ENCODE results near the gene KCNN3.

KCNN3 gene

GRCh38 chr1:154767315-154768240 lies 102.5 kb downstream of the KCNN3 start:
- DNase-seq = no peak

GRCh38 chr1:154765970-154766369 lies 104.1 kb downstream of the KCNN3 start:
- peak; percentile 80 for DNase-seq

DNA sequence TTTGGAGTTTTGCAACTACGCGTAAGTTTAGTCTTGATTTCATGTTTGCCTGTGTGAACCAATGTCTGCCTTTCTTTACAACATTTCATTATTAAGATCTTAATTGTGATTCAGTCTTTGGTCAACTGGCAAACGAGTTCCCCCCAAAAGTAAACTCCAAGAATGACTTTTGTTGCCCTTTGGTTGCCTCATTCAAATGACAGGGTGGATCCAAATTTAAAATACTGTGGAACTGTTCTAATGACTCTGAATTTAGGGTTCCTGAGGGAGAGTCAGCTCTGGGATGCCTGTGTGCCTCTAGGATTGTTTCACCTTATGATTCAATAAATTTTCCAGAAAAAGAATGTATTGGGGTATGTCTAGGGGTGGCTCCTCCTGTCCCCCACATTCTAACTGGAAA lies 105.3 kb downstream of the KCNN3 start:
- no peak for DNase-seq

DNA sequence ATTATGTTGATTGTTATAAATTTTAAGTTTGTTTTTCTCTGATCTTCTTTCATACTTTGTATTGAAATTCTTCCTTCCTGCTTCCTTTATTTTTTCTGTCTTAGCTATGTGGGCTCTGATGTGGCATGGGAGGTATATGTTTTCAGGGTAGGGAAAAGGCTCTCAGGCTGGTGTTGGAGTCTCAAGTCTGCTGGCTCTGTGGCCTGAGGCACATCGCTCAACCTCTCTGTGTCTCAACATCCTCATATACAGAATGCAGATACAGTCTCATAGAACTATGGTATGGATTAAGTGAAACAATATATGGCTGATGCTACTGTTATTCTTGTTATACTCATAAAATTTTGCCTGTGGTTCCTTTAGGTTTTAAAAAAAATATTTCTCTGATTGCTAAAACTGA lies 105.9 kb downstream of the KCNN3 start:
- no peak for DNase-seq

DNA sequence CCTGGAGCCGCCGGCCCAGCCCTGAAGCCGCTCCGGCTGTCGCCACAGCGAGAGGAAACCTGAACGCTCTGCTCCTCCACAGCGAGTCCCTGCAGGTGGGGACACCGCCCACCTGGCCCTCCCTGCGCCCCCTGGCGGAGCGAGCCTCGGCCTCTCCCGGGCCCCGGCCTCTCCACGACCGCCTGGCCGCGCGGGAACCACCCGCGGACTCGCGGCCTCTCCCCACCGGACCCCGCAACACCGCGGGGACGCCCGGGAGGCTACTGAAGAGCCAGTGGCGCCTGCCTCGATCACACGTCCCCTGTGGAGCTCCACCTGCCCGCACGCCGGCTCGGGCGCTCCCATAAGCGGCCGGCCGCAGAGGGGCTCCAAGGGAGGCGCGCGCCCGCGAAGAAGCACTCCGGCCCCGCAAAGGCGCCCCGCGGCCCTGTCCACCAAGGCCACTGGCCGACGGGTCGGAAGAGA lies 109.6 kb downstream of the KCNN3 start:
- DNase-seq = peak; percentile 75

- DNase-seq = no peak
These were observed 110.3 kb downstream of the KCNN3 start for GRCh38 chr1:154759793-154760192.

DNA sequence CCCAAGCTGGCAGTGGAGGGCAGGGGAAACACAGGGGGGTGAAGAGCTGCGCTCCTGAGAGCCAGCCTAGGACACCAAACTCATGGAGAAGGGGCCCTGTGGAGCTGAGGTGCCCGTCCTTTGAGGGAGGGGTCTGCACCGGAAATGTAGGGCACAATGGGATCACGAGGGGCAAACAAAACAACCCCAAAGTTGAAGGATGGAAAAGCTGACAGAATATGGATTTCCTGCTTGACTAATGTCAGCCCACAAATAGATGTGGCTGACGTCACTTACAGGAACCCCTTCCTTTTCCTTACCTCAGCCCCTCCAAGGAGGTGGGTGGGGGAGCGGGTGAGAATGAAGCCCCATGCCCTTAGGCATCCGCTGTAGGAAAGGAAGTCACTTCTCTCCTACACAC lies 110.9 kb downstream of the KCNN3 start:
- DNase-seq = no peak

- no peak for DNase-seq
These were observed 111.7 kb downstream of the KCNN3 start for GRCh38 chr1:154758346-154758745.

GRCh38 chr1:154756793-154757548 lies 113.1 kb downstream of the KCNN3 start:
- no peak for DNase-seq

DNA sequence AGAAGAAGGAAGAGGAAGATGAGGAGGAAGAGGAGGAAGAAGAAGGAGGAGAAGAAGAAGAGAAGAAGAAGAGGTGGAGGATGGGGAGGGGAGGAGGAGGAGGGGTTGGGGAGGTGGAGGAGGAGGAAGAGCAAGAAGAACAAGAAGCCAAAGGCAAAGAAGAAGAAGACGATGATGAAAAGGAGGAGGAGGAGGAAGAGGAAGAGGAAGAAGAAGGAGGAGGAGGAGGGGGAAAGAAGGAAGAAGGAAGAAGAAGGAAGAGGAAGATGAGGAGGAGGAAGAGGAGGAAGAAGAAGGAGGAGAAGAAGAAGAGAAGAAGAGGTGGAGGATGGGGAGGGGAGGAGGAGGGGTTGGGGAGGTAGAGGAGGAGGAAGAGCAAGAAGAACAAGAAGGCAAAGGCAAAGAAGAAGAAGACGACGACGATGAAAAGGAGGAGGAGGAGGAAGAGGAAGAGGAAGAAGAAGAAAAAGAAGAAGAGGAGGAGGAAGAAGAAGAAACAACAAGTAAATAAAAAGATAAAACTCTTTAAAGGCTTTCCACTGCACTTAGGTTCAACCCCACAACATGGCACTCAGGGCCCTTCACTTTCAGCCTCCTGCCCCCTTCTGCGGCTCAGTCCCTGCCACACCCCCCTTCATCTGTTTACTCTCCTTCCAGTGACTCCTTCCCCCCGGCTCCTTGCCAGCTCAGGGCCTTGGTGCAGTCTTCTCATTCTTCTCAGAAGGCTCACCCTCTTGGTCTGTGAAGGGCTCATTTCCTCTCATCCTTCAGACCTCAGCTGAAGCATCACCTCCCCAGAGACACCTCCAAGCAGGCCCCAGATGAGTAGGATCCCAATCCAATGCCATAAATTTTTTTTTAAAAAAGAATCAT lies 114.0 kb downstream of the KCNN3 start:
- DNase-seq = peak; percentile 37

DNA sequence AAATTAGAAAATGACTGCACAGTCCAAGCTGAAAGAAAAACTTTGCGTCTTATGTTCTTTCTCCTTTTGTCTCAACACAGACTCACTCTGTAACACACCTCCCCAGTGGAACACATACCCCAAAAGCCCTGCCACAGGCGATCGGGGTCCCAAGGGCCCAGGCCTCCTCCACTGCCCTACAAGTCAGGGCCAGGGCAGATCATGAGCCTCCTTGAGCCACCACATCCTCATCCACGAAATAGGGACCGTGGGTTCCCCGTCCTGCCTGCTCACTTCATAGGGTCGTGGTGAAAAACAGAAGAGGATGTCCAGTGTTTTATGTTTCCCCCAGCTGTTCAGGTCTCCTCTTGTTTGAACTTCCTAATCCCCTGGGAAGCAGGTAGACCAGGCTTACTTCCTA lies 116.7 kb downstream of the KCNN3 start:
- no peak for DNase-seq

DNA sequence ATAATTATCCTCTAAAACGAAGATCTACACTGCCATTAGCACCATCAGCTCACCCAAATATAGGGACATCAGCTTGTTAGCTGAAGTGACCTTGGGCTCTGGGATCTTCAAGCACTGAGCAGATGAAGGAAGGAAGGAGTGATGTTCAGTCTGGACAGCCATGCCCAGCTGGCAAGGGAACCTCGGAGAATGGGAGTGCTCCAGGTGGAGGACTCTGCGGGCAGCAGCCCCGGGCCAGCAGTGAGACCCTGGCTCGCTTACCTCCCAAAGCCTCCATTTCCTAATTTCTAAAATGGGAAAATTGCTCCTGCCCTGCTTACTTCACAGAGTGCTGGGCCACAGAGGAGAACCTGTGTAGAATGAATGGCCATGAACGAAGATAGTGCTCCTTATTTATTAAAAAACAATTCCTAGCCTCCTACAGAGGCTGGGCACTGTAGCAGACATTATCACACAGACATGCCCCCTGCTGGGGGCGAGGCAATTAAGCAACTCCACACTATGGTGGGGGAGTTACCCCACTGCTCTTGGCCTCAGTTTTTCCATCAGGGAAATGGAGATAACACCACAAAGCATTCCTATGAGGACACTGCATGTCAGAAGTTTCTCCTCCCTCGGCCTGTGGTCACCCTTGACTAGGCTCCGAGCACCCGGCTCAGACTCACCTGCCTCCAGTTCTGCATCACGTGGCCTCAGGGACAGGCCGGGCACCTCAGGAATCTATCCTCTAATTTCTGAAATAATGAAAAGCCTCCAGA lies 117.6 kb downstream of the KCNN3 start:
- DNase-seq = peak; percentile 18

- no peak for DNase-seq
These were observed 118.4 kb downstream of the KCNN3 start for GRCh38 chr1:154751690-154752089.

- DNase-seq = no peak
These were observed 119.1 kb downstream of the KCNN3 start for GRCh38 chr1:154750681-154751665.

GRCh38 chr1:154749078-154749760 lies 120.9 kb downstream of the KCNN3 start:
- peak; percentile 51 for DNase-seq

DNA sequence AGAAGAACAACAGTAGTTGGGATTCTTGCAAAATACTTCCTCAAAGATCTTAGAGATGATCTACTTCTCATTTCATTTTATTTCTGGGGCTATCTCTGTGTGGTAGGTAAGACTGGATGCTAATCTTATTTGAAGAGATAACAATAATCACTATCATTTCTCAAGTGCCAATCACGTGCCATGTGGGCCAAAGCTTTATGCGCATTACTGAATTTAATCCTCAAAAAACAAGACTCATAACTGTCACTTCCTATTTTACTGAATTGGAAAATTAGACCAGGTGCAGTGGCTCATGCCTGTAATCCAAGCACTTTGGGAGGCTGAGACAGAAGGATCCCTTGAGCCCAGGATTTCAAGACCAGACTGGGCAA lies 121.7 kb downstream of the KCNN3 start:
- peak; percentile 91 for DNase-seq

DNA sequence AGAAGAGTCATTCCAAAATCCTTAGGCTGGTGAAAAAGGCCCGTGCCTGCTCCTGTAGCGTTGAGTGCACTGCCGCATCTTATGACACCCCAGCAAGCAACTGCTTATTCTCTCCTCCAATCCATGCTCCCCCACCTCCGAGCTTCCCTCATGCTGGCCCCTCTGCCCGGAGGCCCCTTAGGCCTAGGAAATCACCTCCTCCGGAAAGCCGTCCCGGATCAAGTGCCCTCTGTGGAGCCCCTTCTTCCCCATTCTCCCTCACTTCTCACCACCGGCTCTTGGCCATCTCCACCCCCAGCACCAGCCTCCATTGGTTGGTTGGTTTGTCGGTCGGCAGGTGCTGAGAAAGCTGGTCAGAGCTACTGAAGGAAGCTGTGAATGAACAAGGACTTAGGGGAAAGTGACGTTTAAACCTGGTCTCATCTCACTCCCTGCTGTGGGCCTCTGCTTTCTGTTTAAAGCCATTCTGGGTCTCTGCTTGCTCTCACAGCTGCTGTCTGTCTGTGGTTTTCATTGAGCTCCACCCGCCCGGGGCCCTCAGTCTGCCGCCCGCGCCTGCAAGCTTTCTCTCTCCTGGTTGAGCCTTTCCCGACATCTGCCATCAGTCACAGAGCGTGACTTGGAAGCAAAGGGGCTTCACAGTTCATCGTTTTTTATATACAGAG lies 122.2 kb downstream of the KCNN3 start:
- DNase-seq = peak; percentile 95

- no peak for DNase-seq
These were observed 122.7 kb downstream of the KCNN3 start for GRCh38 chr1:154747380-154747739.

- DNase-seq = no peak
These were observed 123.3 kb downstream of the KCNN3 start for GRCh38 chr1:154746622-154747299.

All from NCI-H82 (cell line).